D721Med (cell line): ENCODE measurements around the gene EHMT1.

Source experiments
- DNase-seq: peaks from one replicate; pipeline ENCODE4 v3.0.0; 2011; ENCODE audit warnings: low spot score; ENCODE audit not compliant: insufficient read length
- FAIRE-seq: peaks from 2 replicates; lab custom pipeline; 2011; peaks lifted over from hg19 to GRCh38; lab: Jason Lieb, UNC
- TF ChIP-seq, protein P1 (sequence below): IDR thresholded peaks from 2 replicates; pipeline ENCODE4 v1.5.1; 2012; ENCODE audit warnings: mild to moderate bottlenecking, control low read depth; ENCODE audit not compliant: insufficient read depth; ENCODE audit errors: missing control alignments

The EHMT1 gene

DNA sequence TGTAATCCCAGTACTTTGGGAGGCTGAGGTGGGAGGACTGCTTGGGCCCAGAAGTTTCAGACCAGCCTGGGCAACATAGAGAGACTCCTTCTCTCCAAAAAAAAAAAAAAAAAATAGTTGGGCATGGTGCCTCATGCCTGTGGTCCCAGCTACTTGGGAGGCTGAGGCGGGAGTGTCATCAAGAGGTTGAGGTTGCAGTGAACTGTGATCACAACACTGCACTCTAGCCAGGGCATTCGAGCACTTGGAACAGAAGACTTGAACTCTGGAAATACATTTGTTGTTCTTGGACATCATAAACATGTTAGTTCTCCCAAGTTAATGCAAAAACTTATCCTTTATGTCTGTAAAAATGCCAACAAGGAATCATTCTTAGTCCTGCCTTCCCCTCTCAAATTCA lies 29.6 kb downstream of the EHMT1 start:
- DNase-seq (no peak), FAIRE-seq (no peak)
- TF ChIP-seq, protein P1, sequence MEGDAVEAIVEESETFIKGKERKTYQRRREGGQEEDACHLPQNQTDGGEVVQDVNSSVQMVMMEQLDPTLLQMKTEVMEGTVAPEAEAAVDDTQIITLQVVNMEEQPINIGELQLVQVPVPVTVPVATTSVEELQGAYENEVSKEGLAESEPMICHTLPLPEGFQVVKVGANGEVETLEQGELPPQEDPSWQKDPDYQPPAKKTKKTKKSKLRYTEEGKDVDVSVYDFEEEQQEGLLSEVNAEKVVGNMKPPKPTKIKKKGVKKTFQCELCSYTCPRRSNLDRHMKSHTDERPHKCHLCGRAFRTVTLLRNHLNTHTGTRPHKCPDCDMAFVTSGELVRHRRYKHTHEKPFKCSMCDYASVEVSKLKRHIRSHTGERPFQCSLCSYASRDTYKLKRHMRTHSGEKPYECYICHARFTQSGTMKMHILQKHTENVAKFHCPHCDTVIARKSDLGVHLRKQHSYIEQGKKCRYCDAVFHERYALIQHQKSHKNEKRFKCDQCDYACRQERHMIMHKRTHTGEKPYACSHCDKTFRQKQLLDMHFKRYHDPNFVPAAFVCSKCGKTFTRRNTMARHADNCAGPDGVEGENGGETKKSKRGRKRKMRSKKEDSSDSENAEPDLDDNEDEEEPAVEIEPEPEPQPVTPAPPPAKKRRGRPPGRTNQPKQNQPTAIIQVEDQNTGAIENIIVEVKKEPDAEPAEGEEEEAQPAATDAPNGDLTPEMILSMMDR, result no peak

DNA sequence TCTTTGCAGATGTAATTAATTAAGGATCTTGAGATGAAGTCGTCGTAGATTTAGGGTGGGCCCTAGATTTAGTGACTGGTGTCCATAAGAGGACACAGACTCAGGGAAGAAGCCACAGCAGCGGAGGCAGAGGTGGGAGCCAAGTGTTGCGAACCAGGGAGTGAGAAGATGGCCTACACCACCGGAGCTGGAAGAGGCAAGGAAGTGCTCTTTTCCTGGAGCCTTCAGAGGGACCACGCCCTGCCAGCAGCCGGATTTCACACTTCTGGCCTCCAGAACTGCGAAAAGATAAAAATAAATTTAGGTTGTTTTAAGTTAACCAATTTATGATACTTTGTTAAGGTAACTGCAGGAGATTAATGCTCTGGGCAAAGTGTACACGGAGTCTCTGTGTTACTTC lies 30.7 kb downstream of the EHMT1 start:
- TF ChIP-seq, protein P1, result no peak
- FAIRE-seq, result no peak
- DNase-seq, result no peak

DNA sequence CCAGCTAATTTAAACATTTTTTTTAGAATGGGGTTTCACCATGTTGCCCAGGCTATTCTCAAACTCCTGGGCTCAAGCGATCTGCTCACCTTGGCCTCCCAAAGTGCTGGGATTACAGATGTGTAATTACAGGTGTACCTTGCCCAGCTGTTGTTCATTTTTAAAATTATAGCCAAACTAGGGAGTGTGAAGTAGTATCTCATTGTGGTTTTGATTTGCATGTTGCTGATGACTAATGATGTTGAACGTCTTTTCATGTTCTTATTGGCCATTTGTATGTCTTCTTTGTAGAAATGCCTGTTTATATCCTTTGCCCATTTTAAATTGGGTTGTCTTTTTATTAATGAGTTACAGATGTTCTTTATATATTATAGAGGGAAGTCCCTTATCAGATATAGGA lies 31.5 kb downstream of the EHMT1 start:
- no peak for FAIRE-seq
- no peak for DNase-seq
- TF ChIP-seq, protein P1, result no peak

DNA sequence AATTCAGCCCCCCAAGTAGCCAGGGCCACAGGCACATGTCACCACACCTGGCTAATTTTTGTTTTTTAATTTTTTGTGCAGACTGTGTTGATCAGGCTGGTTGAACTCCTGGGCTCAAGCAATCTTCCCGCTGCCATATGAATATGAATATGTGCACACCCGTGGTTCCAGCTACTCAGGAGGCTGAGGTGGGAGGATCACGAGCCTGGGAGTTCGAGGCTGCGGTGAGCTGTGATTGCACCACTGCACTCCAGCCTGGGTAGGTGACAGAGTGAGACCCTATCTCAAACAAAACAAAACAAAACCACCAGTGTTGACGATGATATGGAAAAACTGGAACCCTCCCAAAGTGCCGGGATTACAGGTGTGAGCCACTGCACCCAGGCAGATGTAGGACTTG lies 32.0 kb downstream of the EHMT1 start:
- no peak for DNase-seq
- TF ChIP-seq, protein P1, result no peak
- no peak for FAIRE-seq

DNA sequence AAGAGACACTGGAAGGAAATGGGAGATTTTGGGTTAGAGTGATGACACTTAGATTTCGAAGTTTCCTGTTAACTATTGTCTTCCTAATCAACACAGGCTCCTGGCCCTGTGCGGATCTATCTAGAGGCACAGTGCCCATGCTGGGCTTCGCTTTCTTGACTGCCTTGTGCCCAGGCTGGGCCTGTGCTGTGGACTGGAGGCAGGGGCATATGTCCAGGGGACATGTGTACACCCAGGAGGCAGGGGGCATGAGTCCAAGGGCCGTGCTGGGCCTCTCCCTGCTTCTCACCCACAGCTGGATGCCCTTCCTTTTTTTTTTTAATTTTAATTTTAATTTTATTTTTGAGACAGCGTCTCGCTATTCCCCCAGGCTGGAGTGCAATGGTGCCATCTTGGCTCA lies 37.6 kb downstream of the EHMT1 start:
- TF ChIP-seq, protein P1, result no peak
- DNase-seq, result no peak
- no peak for FAIRE-seq

DNA sequence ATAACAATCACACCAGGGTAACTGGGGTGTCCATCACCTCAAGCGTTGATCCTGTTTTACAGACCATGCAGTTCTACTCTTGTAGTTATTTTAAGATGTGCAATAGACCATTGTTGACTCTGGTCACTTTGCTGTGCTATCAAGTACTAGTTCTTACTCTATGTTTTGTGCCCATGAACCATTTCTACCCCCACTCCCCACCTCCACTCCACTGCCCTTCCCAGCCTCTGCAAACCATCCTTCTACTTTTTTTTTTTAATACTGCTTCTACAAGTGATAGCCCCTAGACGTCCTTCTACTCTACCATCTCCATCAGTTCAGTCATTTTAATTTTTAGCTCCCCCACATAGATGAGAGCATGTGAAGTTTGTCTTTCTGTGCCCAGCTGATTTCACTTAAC lies 38.8 kb downstream of the EHMT1 start:
- TF ChIP-seq, protein P1, result no peak
- FAIRE-seq (no peak), DNase-seq (no peak)

DNA sequence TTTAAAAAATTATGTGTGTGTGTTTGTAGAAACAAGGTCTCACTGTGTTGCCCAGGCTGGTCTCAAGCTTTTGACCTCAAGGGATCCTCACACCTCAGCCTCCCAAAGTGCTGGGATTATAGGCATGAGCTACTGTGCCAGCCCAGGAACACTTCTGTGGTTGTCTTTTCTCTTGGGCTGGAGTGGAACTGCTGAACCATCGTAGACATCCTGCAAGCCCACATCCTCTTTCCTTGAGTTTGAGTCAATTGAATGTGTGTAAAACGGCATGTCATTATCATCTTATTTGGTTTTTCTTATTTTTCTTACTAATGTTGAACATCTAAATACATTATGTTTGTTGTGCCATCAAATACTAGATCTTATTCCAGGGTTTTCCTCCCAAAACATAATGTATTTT lies 40.0 kb downstream of the EHMT1 start:
- no peak for FAIRE-seq

More for the DNA sequence above, 40.0 kb downstream of the EHMT1 start:
- TF ChIP-seq, protein P1, result no peak
- no peak for DNase-seq
